HepG2 (cell line): ENCODE measurements around the gene CALY.

Experiments
- MLX ChIP-seq: IDR thresholded peaks from 2 replicates; pipeline ENCODE4 v1.6.1; 2016
- TBP ChIP-seq: sonication (generic); formaldehyde crosslinking; IDR thresholded peaks from 2 replicates; pipeline ENCODE4 v1.5.0; 2020; ENCODE audit warnings: missing genetic modification reagents

GRCh38 chr10:133295426-133296320 is 41.0 kb downstream of the CALY start:
- TF ChIP-seq MLX (CRISPR knock-in tag) (no peak), TBP (no peak)
